Dedifferentiated amniotic fluid mesenchymal stem cell (primary cell): ENCODE data around the gene DFFB.

Experiments used
- DNase-seq: peaks from one replicate; pipeline ENCODE4 v3.0.0-alpha.2; 2016; ENCODE audit errors: extremely low spot score

DFFB gene

GRCh38 chr1:3831689-3832088, 25.6 kb upstream of the DFFB start:
- no peak for DNase-seq

- no peak for DNase-seq
These were observed 22.6 kb upstream of the DFFB start for GRCh38 chr1:3834701-3835100.

DNA sequence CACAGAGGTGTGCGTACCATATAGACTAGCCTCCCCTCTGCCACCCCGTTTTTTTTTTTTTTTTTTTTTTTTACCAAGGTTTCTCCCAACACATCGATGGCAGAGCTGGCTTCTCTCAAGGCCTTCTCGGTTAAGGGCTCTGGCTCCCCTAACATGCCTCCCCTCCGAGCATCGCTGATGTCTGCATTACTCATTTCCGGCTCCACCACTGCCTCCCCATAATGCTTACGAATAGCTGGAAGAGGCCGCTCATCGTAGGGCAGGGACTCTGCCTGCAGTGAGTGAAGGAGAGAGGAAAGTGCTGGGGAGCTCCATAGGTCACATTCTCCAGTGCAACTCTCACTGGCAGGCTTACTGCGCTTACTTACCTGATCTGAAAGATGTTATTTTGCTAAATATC, 20.9 kb upstream of the DFFB start:
- no peak for DNase-seq

DNA sequence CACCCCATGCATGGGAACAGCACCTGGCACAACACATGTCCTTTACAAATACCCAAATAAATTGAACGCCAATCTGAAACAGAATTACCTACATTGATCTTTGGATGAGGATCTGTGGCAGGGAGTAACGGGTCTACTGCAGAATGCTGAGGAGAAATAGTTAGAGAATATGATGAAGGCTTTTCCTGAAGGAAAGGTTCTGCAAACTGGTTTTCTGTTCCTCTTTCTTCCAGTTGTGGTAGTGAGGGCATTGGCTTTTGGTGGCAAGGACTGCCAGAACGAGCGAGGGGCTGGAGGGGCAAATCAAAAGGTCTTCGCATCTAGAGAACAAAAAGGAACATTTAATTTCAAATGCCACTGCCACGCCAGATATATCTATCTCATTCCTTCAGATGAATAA, 20.1 kb upstream of the DFFB start:
- DNase-seq: no peak

- no peak for DNase-seq
These were observed 19.6 kb upstream of the DFFB start for GRCh38 chr1:3837685-3838084.

DNA sequence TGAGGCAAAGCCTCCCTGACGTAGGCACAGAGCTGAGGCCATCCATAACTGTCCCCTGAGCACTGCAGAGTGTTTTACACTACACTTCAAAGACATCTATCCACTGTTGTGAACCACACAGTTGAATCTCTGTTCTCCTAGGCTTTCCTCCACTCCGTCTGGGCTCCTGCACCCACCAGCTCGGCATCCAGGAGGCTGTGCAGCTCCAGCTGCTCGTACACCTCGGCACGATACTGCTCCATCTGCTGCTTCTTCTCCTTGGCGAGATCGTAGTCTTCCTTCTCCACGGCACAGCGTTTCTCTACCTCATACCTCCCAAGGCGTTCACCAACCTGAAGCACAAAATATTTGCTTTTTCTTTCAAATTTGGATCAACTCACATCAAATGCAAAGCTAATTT, 18.5 kb upstream of the DFFB start:
- DNase-seq: no peak

DNA sequence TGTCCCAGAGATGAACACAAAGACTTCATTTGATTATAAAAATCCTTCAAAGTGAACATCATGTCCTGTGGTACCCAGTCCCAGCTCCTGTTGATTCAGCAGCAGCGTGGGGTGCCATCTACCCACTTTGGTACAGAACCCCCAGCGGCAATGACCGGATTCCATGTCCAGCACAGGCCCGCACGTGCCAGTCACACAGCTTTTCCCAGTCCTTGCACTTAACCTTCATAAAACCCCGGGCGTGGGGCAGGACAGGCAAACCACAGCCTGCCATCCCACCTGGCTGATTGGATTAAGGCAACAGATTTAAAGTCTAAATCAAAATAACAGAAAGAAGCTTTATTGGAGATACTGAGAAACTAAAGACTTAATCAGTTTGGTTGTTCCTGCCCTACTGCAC, 15.8 kb upstream of the DFFB start:
- no peak for DNase-seq

DNA sequence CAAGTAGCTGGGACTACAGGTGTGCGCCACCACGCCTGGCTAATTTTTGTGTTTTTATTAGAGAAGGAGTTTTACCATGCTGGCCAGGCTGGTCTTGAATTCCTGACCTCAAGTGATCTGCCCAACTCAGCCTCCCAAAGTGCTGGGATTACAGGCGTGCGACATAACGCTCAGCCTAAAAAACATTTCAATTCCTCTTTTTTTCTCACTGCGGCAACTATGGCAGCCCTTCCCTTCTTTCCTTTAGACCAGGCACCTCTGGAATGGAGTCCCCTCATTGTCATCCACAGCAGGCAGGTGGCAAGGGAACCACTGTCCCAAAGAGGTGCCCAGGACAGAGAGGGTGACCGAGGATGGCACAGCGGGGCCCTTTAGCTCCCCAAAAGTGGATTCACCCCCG, 14.4 kb upstream of the DFFB start:
- no peak for DNase-seq

GRCh38 chr1:3846541-3846940, 10.7 kb upstream of the DFFB start:
- DNase-seq: no peak

DNA sequence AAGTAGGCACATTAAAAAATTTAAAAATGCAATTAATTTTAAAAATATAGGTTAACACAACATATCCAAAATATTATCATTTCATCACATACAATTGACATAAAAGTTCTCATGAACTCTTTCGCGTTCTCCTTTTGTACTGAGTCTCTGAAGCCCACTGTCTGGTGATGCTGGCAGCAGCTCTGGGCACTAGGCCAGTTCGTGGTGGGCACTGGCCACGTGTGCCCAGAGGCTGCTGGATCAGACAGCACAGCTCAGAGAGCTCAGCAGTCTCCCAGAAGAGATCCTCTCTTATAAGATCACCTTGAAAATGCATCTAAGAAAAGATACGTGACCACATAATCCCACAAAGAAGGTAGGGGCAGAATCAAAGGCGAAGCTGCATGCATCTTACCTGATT, 10.2 kb upstream of the DFFB start:
- DNase-seq: no peak

DNA sequence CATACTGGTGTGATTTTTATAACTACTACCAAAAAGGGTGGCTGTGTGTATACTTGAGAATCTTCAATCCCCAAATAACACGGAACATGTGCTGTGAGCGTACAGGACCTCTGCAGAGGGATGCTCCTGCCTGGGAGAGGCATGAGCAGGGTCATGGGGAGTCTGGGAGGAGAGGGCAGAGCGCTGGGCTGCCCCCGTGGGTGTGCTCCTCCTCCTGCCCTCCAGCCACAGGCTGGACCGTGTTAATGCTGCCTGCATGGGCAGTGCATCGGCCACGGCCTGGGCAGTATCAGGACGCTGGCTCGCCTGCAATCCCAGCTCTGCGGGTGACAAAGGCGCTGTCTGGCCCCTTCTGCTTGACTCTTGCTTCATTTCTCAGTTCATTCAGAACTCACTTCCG, 6.4 kb upstream of the DFFB start:
- no peak for DNase-seq

GRCh38 chr1:3851292-3851691, 6.0 kb upstream of the DFFB start:
- DNase-seq: no peak

DNA sequence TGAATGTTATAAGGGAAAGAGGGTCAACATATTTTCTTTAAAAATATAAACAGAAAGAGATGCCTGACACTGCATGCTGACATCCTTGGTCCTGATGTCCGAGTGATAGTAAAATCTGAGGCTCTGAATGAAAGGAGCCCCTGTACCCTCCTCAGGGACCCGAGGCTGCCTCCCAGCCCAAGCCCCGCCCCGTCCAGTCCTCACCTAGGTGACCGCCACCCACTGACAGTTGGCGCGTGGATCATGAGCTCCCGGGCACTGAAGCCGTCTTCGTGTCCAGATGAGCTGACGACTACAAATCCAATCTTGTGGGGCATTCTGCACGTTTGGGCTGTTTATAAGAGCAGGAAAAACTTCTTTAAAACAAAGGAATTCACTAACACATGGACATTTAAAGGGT, 5.2 kb upstream of the DFFB start:
- no peak for DNase-seq

DNA sequence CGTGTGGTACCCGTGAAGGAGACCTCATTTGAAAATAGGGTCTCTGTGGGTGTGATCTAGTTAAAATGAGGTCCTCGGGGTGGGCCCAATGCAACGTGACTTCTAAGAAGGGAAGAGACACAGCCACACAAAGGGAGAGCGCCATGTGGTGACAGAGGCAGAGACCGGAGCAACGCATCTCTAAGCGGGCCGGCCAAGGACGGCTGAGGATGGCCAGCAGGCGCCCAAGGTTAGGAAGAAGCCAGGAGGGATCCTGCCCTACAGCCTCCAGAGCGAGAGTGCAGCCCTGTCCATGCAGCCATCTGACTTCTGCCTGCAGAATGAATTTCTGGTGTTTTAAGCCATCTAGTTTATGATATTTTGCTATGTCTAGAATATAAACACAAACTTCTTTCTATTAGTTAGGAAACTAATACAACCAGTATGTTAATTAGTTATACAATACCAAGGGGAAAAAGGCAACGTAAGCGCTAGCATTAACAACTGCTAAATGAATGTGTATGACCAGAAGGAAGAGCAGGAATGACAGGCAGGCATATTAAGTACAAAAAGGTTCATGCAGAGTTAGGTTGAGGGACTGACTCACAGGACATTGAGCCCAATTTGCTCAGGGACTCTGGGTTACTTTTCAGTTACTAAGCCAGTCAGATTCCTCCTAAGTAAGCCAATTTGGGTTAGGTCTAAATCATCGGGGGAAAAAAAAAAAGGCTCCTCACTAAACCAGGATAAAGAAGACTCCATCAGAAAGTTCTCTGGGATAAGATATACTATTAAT, 4.4 kb upstream of the DFFB start:
- no peak for DNase-seq

DNA sequence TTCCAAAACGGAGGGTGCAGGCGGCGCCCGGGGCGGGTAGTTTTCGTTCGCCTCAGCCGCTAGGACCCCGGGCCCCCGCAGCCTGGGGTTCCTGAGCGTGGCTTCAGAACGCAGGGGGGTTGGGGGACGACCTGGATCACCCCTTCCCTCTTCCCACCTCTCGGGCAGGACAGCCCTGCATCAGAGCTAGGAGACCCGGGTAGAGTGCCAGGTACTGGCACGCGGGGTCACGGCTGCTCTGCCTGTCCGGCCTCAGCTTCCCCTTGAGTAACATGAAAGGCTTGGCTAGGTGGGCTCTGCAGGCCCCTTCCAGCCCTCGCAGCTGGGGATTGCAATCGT, 484 bp downstream of the DFFB start:
- DNase-seq: no peak

- DNase-seq: no peak
These were observed 1.1 kb downstream of the DFFB start for GRCh38 chr1:3858231-3858981.

DNA sequence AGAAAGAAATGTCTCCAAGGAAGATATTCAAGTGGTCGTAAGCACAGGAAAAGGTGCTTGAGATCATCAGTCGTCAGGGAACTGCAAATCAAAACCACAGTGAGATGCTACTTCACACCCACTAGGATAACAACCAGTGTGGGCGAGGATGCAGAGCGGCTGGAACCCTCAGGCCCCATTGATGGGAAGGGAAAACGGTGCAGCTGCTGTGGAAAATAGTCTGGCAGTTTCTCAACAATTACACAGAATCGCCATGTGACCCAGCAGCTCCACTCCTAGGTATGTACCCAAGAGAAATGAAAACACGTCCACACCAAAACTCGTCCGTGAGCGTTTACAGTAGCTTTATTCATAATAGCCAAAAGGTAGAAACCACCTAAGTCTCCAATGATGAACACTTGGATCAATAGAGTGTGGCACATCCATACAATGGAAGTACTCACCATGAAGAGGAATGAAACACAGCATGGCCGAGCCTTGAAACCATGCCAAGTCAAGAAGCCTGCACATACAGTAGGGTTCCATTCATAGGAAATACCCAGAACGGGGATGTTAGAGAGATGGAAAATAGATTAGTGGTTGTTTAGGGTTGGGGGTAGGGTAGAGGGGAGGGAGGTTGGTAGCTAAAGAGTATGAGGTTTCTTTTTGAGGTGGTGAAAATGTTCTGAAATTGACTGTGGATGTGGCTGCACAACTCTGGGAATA, 6.1 kb downstream of the DFFB start:
- DNase-seq: no peak

- DNase-seq: no peak
These were observed 7.6 kb downstream of the DFFB start for GRCh38 chr1:3864884-3865283.

DNA sequence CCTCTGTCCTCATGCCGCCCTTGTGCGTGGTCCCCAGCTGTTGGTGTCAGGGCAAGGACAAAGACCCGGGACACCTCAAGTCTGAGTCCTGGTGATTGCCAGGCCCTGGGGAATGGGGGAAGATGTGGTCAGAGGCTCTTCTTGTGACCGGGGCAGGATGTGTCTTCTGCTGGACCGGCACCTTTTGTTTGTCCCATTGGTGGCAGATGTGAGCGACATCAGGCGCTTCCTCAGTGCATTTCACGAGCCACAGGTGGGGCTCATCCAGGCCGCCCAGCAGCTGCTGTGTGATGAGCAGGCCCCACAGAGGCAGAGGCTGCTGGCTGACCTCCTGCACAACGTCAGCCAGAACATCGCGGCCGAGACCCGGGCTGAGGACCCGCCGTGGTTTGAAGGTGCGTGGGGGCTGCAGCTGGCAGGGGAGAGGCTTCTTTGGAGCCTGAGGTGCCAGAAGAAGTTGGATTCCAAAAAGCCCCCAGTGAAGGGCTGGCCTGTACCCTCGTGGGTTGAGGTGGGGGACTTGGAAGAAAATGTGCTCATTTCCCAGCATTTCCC, 8.4 kb downstream of the DFFB start:
- no peak for DNase-seq

GRCh38 chr1:3868464-3869006, 11.3 kb downstream of the DFFB start:
- DNase-seq: no peak

DNA sequence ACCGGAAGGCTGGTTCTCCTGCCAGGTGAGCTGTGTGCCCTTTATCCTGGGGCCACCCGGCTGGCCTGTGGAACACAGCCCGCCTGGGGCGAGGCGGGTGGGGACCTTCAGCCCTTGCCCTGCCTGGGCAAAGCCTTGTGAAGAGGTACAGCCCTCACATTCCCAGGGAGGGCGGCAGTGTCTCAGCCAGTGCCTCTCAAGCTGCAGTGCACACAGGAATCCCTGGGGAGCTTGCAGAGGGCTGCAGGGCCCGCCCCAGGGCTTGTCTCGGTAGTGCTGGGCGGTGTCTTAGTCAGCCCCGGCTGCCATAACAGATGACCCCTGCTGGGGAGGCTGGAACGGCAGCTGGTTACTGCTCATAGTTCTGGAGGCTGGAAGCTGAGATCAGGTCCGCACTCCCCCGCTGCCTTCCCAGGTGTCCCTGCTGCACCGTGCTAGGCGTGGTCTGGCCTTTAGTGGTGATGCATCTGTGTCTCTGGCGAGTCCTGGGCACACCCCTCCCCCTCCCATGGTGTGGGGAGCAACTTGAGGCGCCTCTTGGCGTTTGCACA, 12.6 kb downstream of the DFFB start:
- no peak for DNase-seq

GRCh38 chr1:3871451-3871805, 14.2 kb downstream of the DFFB start:
- no peak for DNase-seq
